GM23338 (cell line): ENCODE measurements around the gene TUBB2A. TPM values are rescaled to one million over a fixed set of nuclear protein-coding genes. Genes with fewer than 3 reads are reported as not detected.
A peak's percentile ranks its signal among the peaks of the same experiment; 100 is the strongest.

ENCODE experiments used
- ATAC-seq: fragments of 200-7000 bp; cut with Tn5 transposase; 3 replicates; pipeline ENCODE4 v1.9.1; 2020
- DNase-seq: peaks from one replicate; pipeline ENCODE4 v3.0.0-alpha.2; 2015; ENCODE audit warnings: low spot score
- H2AFZ ChIP-seq: fragments of 200-600 bp; sonication (generic); 2 replicates; pipeline ENCODE4 v1.8.0; 2016; ENCODE audit warnings: antibody characterized with exemption, mild to moderate bottlenecking, moderate library complexity
- H3F3A ChIP-seq: fragments of 200-600 bp; sonication (generic); replicated peaks from 2 replicates; pipeline ENCODE4 v1.8.0; 2017; ENCODE audit warnings: antibody characterized with exemption, mixed run types, low read depth
- H3K27ac ChIP-seq: fragments of 200-600 bp; sonication (generic); 2 replicates; pipeline ENCODE4 v1.6.1; 2016; ENCODE audit warnings: low read depth
- H3K27me3 ChIP-seq: fragments of 200-600 bp; sonication (generic); 2 replicates; pipeline ENCODE4 v1.8.0; 2016; ENCODE audit warnings: mild to moderate bottlenecking, mixed run types, moderate library complexity; ENCODE audit not compliant: insufficient read depth
- H3K36me3 ChIP-seq: fragments of 200-600 bp; sonication (generic); 2 replicates; pipeline ENCODE4 v1.8.0; 2016; ENCODE audit warnings: mild to moderate bottlenecking; ENCODE audit not compliant: insufficient read depth
- H3K4me1 ChIP-seq: fragments of 200-600 bp; sonication (generic); 2 replicates; pipeline ENCODE4 v1.8.0; 2016; ENCODE audit warnings: mild to moderate bottlenecking, moderate library complexity; ENCODE audit not compliant: insufficient read depth
- H3K4me2 ChIP-seq: fragments of 200-600 bp; sonication (generic); 2 replicates; pipeline ENCODE4 v1.7.1; 2017; ENCODE audit warnings: mixed run types
- H3K4me3 ChIP-seq: fragments of 200-600 bp; sonication (generic); 2 replicates; pipeline ENCODE4 v1.6.1; 2016; ENCODE audit warnings: mixed run types
- H3K79me2 ChIP-seq: fragments of 200-600 bp; sonication (generic); replicated peaks from 2 replicates; pipeline ENCODE4 v1.8.0; 2017; ENCODE audit warnings: mild to moderate bottlenecking; ENCODE audit not compliant: insufficient read depth
- H3K9me2 ChIP-seq: fragments of 200-600 bp; sonication (generic); 2 replicates; pipeline ENCODE4 v1.8.0; 2017; ENCODE audit not compliant: insufficient read depth
- H4K20me1 ChIP-seq: fragments of 200-600 bp; sonication (generic); replicated peaks from 2 replicates; pipeline ENCODE4 v1.8.0; 2017; ENCODE audit warnings: mild to moderate bottlenecking; ENCODE audit not compliant: insufficient read depth
- H3K27ac Mint-ChIP-seq: 2 replicates; pipeline ENCODE4 v1.8.0; 2020; ENCODE audit warnings: inconsistent platforms, mild to moderate bottlenecking, moderate library complexity, mixed read lengths
- H3K27me3 Mint-ChIP-seq: 3 replicates; pipeline ENCODE4 v1.8.0; 2022; ENCODE audit warnings: low read depth, mild to moderate bottlenecking, moderate library complexity, mixed read lengths, inconsistent platforms; ENCODE audit not compliant: insufficient read depth, poor library complexity
- H3K36me3 Mint-ChIP-seq: 3 replicates; pipeline ENCODE4 v1.8.0; 2021; ENCODE audit warnings: low read depth, mild to moderate bottlenecking, inconsistent platforms, moderate library complexity, mixed read lengths
- H3K4me1 Mint-ChIP-seq: 3 replicates; pipeline ENCODE4 v1.8.0; 2020; ENCODE audit warnings: mild to moderate bottlenecking, inconsistent platforms, mixed read lengths
- H3K4me3 Mint-ChIP-seq: 3 replicates; pipeline ENCODE4 v1.8.0; 2021; ENCODE audit warnings: moderate library complexity, mild to moderate bottlenecking, inconsistent platforms, mixed read lengths
- H3K9me3 Mint-ChIP-seq: 3 replicates; pipeline ENCODE4 v1.8.0; 2020; ENCODE audit warnings: moderate library complexity, mild to moderate bottlenecking, inconsistent platforms, mixed read lengths
- CREB1 ChIP-seq: fragments of 250-450 bp; sonication (Bioruptor Pico); IDR thresholded peaks from 2 replicates; pipeline ENCODE4 v1.5.0; 2020; ENCODE audit warnings: low read depth, mild to moderate bottlenecking, moderate library complexity
- CTCF ChIP-seq, 2 experiments: fragments of 200-600 bp in 1 of 2; sonication (generic) in 1 of 2; conservative IDR thresholded peaks; 2 replicates each; pipeline versions ENCODE4 v1.5.1 to v1.6.1; 2016 to 2017; ENCODE audit warnings: antibody characterized with exemption in 2 of 2, low read depth in 2 of 2, mild to moderate bottlenecking in 2 of 2, moderate library complexity in 1 of 2
- EZH2 ChIP-seq: fragments of 200-600 bp; sonication (generic); IDR thresholded peaks from one replicate; pipeline ENCODE4 v1.8.0; 2017; ENCODE audit warnings: antibody characterized with exemption, mild to moderate bottlenecking, low read depth; ENCODE audit not compliant: unreplicated experiment
- JUNB ChIP-seq: IDR thresholded peaks from one replicate; pipeline ENCODE4 v1.6.1; 2016; ENCODE audit warnings: antibody characterized with exemption; ENCODE audit not compliant: unreplicated experiment
- NANOG ChIP-seq: IDR thresholded peaks from 2 replicates; pipeline ENCODE4 v1.6.1; 2016; ENCODE audit warnings: antibody characterized with exemption, borderline replicate concordance
- REST ChIP-seq: IDR thresholded peaks from one replicate; pipeline ENCODE4 v1.6.1; 2018; ENCODE audit warnings: antibody characterized with exemption; ENCODE audit not compliant: unreplicated experiment
- STAT1 ChIP-seq: IDR thresholded peaks from one replicate; pipeline ENCODE4 v1.6.1; 2016; ENCODE audit warnings: antibody characterized with exemption; ENCODE audit not compliant: unreplicated experiment
- polyA plus RNA-seq: library from polyadenylated mRNA; unstranded; fragments of >200 nt; fragmentation: Nextera tagmentation; extraction: Ambion mirVana; gene quantifications from 2 replicates; pipeline ENCODE4 v1.2.1, GENCODE V29; 2016
- total RNA-seq: library from RNA; depleted of rRNA; stranded (reverse); fragments of >200 nt; shearing (Covaris generic); gene quantifications from 2 replicates; pipeline ENCODE4 v1.2.3, GENCODE V29; 2014
- TF ChIP-seq, protein P1 (sequence below): IDR thresholded peaks from 2 replicates; pipeline ENCODE4 v1.6.1; 2016; ENCODE audit warnings: antibody characterized with exemption

The TUBB2A gene
- total and polyA plus RNA-seq, 2 experiments from 2014 or later = 305 to 376 TPM

GRCh38 chr6:3196770-3197169 lies 39.4 kb upstream of the TUBB2A start:
- Histone ChIP-seq H3K79me2 (no peaks in the 10 kb centered on the region), H3K27me3 (no peaks in the 10 kb centered on the region), H3F3A (peaks cover 6% of the 10 kb centered on the region), H3K36me3 (no peaks in the 10 kb centered on the region), H3K4me1 (peaks cover 38% of the 10 kb centered on the region), H3K9me2 (peaks cover 5% of the 10 kb centered on the region; the same call in 1 of the 2 replicates), H4K20me1 (no peaks in the 10 kb centered on the region), H2AFZ (no peak overlapping the region), H3K4me3 (no peak overlapping the region), H3K4me2 (no peak overlapping the region), H3K27ac (no peak overlapping the region)
- 0 out of 3 replicates have a peak, but pooled peaks cover 6% of the 10 kb centered on the region for H3K9me3 Mint-ChIP-seq
- DNase-seq (no peak), ATAC-seq (no peak)
- H3K4me1 Mint-ChIP-seq = peaks cover 19% of the 10 kb centered on the region
- H3K27ac Mint-ChIP-seq = no peak overlapping the region
- no peaks in the 10 kb centered on the region for H3K36me3 Mint-ChIP-seq
- H3K27me3 Mint-ChIP-seq = peaks cover 8% of the 10 kb centered on the region
- H3K4me3 Mint-ChIP-seq = no peak overlapping the region
- TF ChIP-seq EZH2 = no peak
- TF ChIP-seq CREB1 = no peak
- no peak for TF ChIP-seq JUNB

- no peak for TF ChIP-seq STAT1
- no peak for TF ChIP-seq EZH2
- no peak for TF ChIP-seq NANOG
- TF ChIP-seq CTCF (conservative IDR thresholded peaks at IDR 0.05; ENCODE audit: low read depth in 2 of 2) = peak; percentile 57 to 87
- TF ChIP-seq, protein P1, sequence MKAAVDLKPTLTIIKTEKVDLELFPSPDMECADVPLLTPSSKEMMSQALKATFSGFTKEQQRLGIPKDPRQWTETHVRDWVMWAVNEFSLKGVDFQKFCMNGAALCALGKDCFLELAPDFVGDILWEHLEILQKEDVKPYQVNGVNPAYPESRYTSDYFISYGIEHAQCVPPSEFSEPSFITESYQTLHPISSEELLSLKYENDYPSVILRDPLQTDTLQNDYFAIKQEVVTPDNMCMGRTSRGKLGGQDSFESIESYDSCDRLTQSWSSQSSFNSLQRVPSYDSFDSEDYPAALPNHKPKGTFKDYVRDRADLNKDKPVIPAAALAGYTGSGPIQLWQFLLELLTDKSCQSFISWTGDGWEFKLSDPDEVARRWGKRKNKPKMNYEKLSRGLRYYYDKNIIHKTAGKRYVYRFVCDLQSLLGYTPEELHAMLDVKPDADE = no peak
- TF ChIP-seq REST = no peak
- H3K4me3 ChIP-seq = peak overlapping the region; percentile 23; the same call in 1 of the 2 replicates
Observed at GRCh38 chr6:3195695-3196497, 38.6 kb upstream of the TUBB2A start.

More at GRCh38 chr6:3195695-3196497, 38.6 kb upstream of the TUBB2A start:
- no peaks in the 10 kb centered on the region for H3K27me3 ChIP-seq
- H3F3A ChIP-seq = peaks cover 6% of the 10 kb centered on the region
- peak; percentile 71 for DNase-seq
- H3K27ac ChIP-seq = peak overlapping the region; percentile 78
- Mint-ChIP-seq H3K9me3 (peaks cover 8% of the 10 kb centered on the region; the same call in 1 of the 3 replicates), H3K27ac (no peak overlapping the region), H3K36me3 (peaks cover 2% of the 10 kb centered on the region; the same call in 1 of the 3 replicates), H3K27me3 (peaks cover 8% of the 10 kb centered on the region), H3K4me3 (no peak overlapping the region), H3K4me1 (peaks cover 19% of the 10 kb centered on the region)
- ATAC-seq = peak; percentile 77
- H3K36me3 ChIP-seq = no peaks in the 10 kb centered on the region
- no peaks in the 10 kb centered on the region for H3K79me2 ChIP-seq
- H4K20me1 ChIP-seq = no peaks in the 10 kb centered on the region
- H2AFZ ChIP-seq = peak overlapping the region; percentile 83; the same call in 1 of the 2 replicates
- peak overlapping the region; percentile 56 for H3K4me2 ChIP-seq
- peaks cover 5% of the 10 kb centered on the region; the same call in 1 of the 2 replicates for H3K9me2 ChIP-seq
- H3K4me1 ChIP-seq = peaks cover 38% of the 10 kb centered on the region
